ENCODE results near the gene PGAP2.
A peak's percentile ranks its signal among the peaks of the same experiment; 100 is the strongest.

Gene PGAP2

GRCh38 chr11:3834349-3834663 lies 25.9 kb downstream of the PGAP2 start:
- DNase-seq, result no peak

- DNase-seq, result no peak
These were observed 26.5 kb downstream of the PGAP2 start for GRCh38 chr11:3834664-3835461.

GRCh38 chr11:3835751-3836150 lies 27.4 kb downstream of the PGAP2 start:
- DNase-seq, result no peak

DNA sequence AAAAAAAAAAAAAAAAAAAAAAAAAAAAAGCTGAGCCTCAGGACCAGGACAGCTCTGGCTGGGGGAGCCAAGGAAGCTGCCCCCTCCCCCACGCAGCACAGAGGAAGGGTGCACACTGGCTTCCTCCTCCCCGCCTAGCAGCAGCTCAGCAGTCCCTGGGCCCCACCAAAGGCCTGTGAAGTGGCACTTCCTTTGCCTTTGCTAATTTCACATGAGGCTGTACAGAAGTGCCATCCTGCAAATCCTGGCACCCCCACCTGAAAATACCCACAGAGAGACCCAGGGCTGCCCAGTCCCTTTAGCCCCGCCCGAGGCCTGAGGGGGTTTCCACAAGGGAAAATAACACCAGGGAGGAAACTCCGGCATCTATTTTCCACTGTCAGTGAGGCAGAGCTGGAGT lies 28.5 kb downstream of the PGAP2 start:
- no peak for DNase-seq

DNA sequence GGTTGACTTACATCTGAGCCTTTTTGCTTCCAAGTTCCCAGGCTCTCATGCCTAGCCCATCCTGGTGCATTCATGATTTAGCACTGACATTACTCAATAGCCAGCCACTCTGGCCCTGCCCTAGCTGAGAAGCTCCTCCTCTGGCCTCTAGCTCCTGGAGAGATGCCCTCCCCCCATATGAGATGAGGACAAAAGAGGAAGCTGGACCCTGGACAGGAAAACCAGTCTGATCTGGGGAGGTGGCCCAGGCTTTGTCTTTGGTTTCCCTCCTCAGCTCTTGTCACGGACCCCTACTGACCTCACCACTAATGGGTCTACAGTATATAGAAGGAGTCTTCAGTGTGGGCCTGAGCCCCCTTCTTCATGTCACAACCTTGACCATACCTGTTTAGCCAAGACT lies 29.4 kb downstream of the PGAP2 start:
- no peak for DNase-seq

DNA sequence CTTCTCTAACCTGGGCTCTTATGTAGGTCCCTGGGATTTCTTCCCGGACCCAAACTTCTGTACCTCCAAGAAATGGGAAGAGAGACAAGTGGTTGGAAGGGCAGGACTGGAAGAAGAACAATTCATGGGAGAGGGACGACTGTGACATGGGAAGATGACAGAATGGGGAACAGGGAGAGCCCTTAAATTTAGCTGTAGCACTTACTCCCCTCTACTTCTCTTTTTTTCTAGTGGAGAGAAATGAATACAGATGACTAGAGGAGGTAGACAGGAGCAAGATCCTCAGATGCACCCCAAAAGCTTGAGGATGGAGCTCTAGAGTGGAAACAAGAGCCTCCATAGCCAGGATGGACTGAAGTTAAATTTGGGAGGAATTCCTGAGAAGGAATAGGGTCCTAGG lies 30.1 kb downstream of the PGAP2 start:
- DNase-seq, result no peak

GRCh38 chr11:3840004-3840869 lies 31.9 kb downstream of the PGAP2 start:
- peak; percentile 76 for DNase-seq

GRCh38 chr11:3840870-3841425 lies 32.6 kb downstream of the PGAP2 start, which contains the start of gene RHOG:
Gene RHOG, minus strand, starts transcription at chr11:3840959. Its CDS starts 12,821 bp downstream, at chr11:3828138.
- no peak for DNase-seq

GRCh38 chr11:3841426-3842350 lies 33.3 kb downstream of the PGAP2 start:
- peak; percentile 91 for DNase-seq

DNA sequence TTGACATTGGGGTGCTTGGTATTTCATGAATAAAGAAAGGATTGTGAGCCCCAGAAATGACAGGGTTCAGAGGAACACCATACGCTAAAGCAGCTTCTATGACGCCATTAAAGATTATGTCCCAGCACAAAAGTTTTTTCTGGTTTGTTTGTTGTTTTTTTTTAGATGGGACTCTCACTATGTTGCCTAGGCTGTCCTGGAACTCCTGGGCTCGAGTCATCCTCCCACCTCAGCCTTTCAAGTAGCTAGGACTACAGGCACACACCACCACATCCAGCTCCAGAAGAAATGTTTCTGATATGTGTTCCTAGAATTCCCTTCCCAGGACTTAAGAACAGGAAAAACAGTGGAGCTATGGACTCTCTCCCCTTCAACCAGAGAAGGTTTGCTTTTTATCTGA lies 35.0 kb downstream of the PGAP2 start:
- no peak for DNase-seq

- DNase-seq, result no peak
These were observed 36.9 kb downstream of the PGAP2 start for GRCh38 chr11:3845246-3845645.

GRCh38 chr11:3845670-3846069 lies 37.3 kb downstream of the PGAP2 start:
- DNase-seq, result no peak

GRCh38 chr11:3849297-3849874 lies 41.0 kb downstream of the PGAP2 start:
- peak; percentile 80 for DNase-seq

GRCh38 chr11:3853545-3853842 lies 45.1 kb downstream of the PGAP2 start:
- no peak for DNase-seq

- DNase-seq, result peak; percentile 12
These were observed 45.7 kb downstream of the PGAP2 start for GRCh38 chr11:3853899-3854659.

DNA sequence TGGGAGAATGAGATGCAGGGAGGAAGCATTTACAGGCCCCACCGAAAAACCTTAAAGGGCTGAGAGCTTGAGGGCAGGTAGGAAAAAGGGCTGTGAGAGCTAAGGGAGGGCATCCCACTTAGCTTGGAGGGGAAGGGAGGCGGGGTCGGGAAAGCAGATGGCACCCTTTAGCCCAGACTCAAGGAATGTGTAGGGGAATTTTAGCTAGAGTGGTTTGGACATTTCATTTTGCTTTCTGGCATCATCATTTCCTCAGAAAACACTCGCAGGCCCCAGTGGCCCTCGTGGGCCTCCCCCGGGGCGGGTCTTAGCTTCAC lies 46.3 kb downstream of the PGAP2 start:
- no peak for DNase-seq

DNA sequence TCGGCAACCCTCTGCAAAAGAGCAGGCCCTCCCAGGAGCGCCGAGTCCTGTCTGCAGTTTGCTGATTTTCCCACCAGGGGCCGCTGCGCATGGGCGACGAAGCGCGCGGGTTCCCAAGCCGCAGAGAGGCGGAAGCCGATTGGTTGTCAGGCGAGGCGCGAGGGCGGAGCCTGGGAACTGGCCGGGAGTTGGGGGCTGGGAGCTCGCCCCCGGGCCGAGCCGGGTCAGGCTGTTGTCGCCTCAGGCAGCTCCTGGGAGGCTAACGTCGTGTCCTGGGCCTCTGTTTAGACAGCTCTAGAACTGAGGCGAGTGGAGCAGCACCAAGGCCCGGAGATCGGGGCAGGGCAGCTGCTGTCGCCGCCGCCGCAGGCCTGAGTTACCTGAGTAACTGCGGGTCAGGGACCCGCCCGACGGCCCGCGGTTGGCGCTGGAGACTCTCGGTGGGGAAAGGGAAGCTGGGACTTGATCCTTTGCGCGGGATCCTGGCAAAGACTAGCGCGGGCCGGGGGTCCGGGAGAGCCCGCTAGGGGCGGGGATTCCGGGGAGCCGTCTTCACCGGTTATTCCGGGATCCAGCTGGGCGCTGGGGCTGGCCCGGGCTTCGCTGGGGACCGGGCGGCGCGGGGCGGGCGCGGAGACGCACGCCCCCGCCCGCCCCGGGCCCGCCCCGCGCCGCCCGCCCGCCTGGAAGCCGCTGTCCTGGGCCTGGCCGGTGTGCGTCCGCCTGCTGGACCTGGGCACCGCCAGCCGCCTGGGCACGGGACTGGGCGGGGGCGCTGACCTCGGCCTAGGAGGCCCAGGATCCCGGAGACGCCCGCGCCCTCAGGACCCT lies 46.8 kb downstream of the PGAP2 start, which contains the start of gene STIM1:
STIM1 (plus strand) TSS at position 688 of the 831 bp plus-strand sequence. CDS start 607 bp downstream, outside the sequence.
- DNase-seq, result peak; percentile 98

DNA sequence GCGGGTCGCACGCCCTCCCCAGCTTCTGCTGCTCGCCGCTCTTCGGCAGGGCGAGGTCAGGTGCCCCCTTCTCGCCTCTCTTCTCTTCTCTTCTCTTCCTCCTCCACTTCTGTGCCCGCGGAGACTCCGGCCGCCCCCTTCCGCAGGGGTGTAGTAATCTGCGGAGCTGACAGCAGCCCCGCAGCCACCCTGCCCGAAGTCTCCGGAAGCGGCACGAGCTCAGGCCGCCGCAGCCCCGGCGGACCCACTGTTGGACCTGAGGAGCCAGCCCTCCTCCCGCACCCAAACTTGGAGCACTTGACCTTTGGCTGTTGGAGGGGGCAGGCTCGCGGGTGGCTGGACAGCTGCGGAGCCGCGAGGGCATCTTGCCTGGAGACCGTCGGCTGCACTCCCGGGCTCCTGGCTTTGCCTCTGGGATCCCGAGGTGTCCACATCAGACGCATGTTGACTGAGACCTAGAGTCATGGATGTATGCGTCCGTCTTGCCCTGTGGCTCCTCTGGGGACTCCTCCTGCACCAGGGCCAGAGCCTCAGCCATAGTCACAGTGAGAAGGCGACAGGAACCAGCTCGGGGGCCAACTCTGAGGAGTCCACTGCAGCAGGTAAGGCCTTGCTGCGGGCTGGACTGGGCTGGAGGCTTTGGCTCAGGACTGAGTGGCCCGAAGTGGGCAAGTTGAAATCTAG lies 47.6 kb downstream of the PGAP2 start:
- peak; percentile 68 for DNase-seq

DNA sequence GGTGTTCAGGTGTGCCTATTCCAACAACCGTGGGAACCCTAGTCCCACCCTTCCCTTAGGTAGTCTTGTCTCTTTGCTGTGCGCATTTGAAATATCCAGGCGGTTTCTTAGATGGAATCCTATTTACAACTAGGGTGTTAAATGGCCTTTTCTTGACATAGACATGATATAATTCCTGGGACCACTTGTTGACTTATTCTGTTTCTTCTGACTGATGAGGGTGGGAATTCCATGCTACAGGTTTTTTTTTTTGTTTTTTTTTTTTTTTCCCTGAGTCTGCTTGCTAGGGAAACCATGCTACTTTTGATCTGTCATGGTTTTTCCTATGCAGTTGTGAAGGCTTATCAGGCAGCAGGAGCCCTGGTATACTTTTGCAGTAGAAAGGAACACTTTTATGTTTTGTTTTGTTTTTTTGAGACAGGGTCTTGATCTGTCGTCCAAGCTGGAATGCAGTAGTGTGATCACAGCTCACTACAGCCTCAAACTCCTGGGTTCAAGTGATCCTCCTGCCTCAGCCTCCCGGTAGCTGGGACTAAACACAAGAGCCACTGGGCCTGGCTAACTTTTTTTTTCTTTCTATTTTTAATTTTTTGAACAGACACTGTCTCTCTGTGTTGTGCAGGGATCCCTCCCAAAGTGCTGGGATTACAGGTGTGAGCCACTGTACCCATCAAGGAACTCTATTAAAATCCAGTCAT lies 48.6 kb downstream of the PGAP2 start:
- DNase-seq, result no peak

DNA sequence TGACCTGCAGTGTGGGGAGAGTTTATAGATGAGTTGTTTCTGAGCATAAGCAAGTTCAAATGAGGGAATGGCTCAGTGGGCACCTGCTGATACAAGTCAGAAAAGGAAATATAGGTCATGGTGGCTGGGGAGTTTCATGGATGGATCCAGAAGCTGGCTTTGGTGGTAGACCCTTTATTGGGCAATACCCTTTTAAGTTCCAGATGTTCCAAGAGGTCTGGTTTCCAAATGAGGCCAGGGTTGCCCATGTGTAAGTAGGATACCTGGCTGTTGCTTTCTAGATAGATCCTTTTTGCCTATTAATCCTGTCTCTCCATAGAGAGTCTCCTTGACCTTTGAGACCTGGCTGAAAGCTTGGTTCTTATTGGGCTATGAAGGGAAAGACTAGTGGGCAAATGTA lies 49.3 kb downstream of the PGAP2 start:
- no peak for DNase-seq
